ENCODE results near the gene DUSP9. TPM values are rescaled to one million over a fixed set of nuclear protein-coding genes. Genes with fewer than 3 reads are reported as not detected.
"Not testable (repeated sequence)": the region's sequence is repeated elsewhere in the genome, so short reads cannot be mapped to it uniquely, and the experiment has no call there.

Gene DUSP9
- total RNA-seq, 1 donor from 2014 or later: 0.21 TPM

DNA sequence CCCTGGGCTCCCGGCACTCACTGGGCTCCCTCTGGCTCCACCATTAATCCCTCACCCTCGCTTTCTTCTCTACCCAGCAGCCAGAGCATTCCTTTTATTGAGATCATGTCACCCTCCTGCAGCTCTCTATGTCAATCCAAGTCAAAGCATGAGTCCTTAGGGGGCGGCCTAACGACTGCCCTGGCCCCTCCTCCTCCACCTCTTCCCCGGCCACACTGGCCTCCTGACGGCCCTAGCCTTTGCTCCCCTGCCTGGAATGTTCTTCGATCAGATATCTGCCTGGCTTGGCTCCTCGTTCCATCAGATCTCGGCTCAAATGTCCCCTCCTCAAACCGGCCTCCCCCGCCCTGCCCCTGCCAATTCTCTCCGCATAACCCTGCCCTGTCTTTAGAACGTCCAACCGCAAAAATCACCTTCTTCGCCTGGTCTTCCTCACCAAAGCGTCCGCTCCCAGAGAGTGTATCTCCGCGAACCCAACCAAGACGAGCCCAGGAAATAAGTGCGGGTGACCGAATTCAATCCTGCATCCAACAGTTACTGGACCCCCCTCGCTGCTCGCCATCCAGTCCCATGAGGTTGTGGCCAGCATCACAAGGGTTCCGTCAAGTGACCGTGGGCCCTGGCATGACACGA, 27.3 kb downstream of the DUSP9 start:
- Histone ChIP-seq H4K20me1 (ENCODE audit: low read depth) (no peaks in the 10 kb centered on the region), H3K9ac (no peak overlapping the region), H3K4me2 (peak overlapping the region; percentile 41), H3K4me1 (peaks cover 5% of the 10 kb centered on the region), H3K79me2 (ENCODE audit: low read depth) (no peaks in the 10 kb centered on the region), H3F3A (ENCODE audit: low read depth) (no peaks in the 10 kb centered on the region), H3K4me3 (peak overlapping the region; percentile 22), H3K27ac (no peak overlapping the region), H2AFZ (replicated peaks) (no peak overlapping the region), H3K9me3 (ENCODE audit: low read depth) (no peaks in the 10 kb centered on the region), H3K27me3 (no peaks in the 10 kb centered on the region), H3K36me3 (no peaks in the 10 kb centered on the region)
- TF ChIP-seq, protein P1, sequence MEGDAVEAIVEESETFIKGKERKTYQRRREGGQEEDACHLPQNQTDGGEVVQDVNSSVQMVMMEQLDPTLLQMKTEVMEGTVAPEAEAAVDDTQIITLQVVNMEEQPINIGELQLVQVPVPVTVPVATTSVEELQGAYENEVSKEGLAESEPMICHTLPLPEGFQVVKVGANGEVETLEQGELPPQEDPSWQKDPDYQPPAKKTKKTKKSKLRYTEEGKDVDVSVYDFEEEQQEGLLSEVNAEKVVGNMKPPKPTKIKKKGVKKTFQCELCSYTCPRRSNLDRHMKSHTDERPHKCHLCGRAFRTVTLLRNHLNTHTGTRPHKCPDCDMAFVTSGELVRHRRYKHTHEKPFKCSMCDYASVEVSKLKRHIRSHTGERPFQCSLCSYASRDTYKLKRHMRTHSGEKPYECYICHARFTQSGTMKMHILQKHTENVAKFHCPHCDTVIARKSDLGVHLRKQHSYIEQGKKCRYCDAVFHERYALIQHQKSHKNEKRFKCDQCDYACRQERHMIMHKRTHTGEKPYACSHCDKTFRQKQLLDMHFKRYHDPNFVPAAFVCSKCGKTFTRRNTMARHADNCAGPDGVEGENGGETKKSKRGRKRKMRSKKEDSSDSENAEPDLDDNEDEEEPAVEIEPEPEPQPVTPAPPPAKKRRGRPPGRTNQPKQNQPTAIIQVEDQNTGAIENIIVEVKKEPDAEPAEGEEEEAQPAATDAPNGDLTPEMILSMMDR (IDR thresholded peaks at IDR 0.05): no peak
- no peak for TF ChIP-seq EZH2 (IDR thresholded peaks at IDR 0.05)
- TF ChIP-seq EZH2phosphoT487 (IDR thresholded peaks at IDR 0.05): no peak
- Mint-ChIP-seq H3K4me1 (peaks cover 15% of the 10 kb centered on the region), H3K27me3 (ENCODE audit: insufficient read depth, low read depth) (peaks cover 11% of the 10 kb centered on the region), H3K27ac (peak overlapping the region; percentile 80), H3K4me3 (peak overlapping the region; percentile 70), H3K9me3 (peaks cover 28% of the 10 kb centered on the region), H3K36me3 (no peaks in the 10 kb centered on the region)
- DNase-seq (ENCODE audit: low spot score): peak; percentile 69

DNA sequence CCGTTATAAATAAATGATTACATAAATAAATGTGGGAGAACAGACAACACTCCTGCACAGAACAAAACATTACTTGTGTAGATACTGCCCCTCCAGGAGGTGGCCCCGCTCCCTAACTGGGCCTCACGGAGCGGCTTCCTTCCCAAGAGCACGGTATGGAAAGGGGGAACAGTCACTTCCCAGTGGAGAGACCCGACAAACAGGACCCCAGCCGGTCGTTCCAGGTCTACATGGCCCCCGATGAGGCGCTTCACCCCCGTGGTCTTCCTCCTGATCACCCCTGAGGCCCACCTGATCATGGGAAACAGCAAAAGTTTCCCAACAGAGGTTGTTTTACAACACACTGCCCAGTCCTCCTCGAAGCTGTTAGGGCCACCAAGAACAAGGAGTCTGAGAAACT, 34.2 kb downstream of the DUSP9 start:
- Histone ChIP-seq H3K4me3 (no peak overlapping the region), H2AFZ (replicated peaks) (no peak overlapping the region), H3K27me3 (no peaks in the 10 kb centered on the region), H3K4me1 (peaks cover 3% of the 10 kb centered on the region), H4K20me1 (ENCODE audit: low read depth) (no peaks in the 10 kb centered on the region), H3K36me3 (no peaks in the 10 kb centered on the region), H3K27ac (no peak overlapping the region), H3K79me2 (ENCODE audit: low read depth) (peaks cover 10% of the 10 kb centered on the region), H3K9ac (no peak overlapping the region), H3K4me2 (no peak overlapping the region), H3K9me3 (ENCODE audit: low read depth) (no peaks in the 10 kb centered on the region), H3F3A (ENCODE audit: low read depth) (peaks cover 32% of the 10 kb centered on the region)
- no peak for TF ChIP-seq EZH2 (IDR thresholded peaks at IDR 0.05)
- TF ChIP-seq EZH2phosphoT487 (IDR thresholded peaks at IDR 0.05): no peak
- TF ChIP-seq, protein P1 (IDR thresholded peaks at IDR 0.05): no peak
- H3K4me3 Mint-ChIP-seq: no peak overlapping the region
- H3K9me3 Mint-ChIP-seq: peaks cover 25% of the 10 kb centered on the region
- no peak overlapping the region for H3K27ac Mint-ChIP-seq
- peaks cover 2% of the 10 kb centered on the region for H3K36me3 Mint-ChIP-seq
- no peak for DNase-seq (ENCODE audit: low spot score)
- peaks cover 8% of the 10 kb centered on the region for H3K4me1 Mint-ChIP-seq
- peaks cover 3% of the 10 kb centered on the region for H3K27me3 Mint-ChIP-seq (ENCODE audit: insufficient read depth, low read depth)

DNA sequence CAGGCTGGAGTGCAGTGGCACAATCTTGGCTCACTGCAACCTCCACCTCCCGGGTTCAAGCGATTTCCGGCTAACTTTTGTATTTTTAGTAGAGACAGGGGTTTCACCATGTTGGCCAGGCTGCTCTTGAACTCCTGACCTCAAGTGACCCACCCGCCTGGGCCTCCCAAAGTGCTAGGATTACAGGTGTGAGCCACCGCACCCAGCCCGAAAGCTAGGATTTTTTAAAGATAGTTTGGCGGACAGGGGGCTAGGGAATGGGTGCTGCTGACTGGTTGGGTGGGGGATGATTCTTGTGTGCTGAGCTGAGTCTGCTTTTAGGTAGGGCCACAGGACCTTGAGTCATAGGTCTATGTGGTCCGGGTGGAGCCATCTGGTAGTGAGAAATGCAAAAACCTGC, 36.5 kb downstream of the DUSP9 start:
- not testable (repeated sequence) for H3K27me3 Mint-ChIP-seq (ENCODE audit: insufficient read depth, low read depth); DNase-seq (ENCODE audit: low spot score); H3K27me3 ChIP-seq; H3K36me3 ChIP-seq; H4K20me1 ChIP-seq (ENCODE audit: low read depth); H3K36me3 Mint-ChIP-seq; H3K9ac ChIP-seq; H3K9me3 ChIP-seq (ENCODE audit: low read depth); H2AFZ ChIP-seq (replicated peaks); H3K4me1 ChIP-seq
- Histone ChIP-seq H3K4me3 (peak overlapping the region; percentile 26), H3F3A (ENCODE audit: low read depth) (peaks cover 40% of the 10 kb centered on the region), H3K27ac (peak overlapping the region; percentile 93), H3K79me2 (ENCODE audit: low read depth) (peaks cover 13% of the 10 kb centered on the region), H3K4me2 (peak overlapping the region; percentile 22)
- Mint-ChIP-seq H3K9me3 (peaks cover 26% of the 10 kb centered on the region), H3K4me1 (peaks cover 14% of the 10 kb centered on the region), H3K27ac (peak overlapping the region; percentile 94), H3K4me3 (peak overlapping the region; percentile 59)

DNA sequence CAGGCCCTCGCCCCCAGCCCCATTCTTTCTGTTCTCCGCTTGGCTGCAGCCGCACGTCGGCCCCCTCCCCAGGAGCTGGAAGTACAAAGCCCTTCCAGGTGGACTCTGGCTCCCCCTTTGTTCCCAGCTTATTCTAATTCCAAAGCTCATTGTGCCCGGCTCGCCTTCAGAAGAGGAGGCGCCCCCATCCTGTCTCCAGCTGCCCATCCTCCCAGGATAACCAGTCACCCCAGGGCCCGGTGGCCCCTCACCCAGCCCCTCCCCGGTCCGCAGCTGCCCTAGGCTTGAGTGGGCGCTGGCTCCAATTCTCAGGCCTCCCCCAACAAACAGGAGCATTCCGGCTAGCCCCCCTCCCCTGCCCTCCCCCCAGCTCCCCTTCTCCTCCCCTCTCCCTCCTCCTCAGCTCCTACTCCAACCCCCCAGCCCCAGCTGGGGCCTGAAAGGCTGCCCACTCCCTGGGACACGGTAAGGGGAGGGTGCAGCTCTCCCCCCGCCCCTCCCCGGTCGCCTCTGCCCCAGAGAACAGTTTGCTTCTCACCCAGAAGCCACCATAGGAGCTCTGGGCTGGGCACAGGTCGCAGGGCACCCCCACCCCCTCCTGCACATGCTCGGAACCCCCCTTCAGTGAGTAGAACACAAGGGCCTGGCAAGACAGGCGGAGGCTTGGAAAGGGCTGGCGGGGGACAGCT, 37.6 kb downstream of the DUSP9 start:
- peak overlapping the region; percentile 97 for H3K27ac ChIP-seq
- H3K9ac ChIP-seq: peak overlapping the region; percentile 58
- peaks cover 3% of the 10 kb centered on the region for H3K4me1 ChIP-seq
- peaks cover 14% of the 10 kb centered on the region for H3K4me1 Mint-ChIP-seq
- peak overlapping the region; percentile 15 for H3K4me3 Mint-ChIP-seq
- peaks cover 2% of the 10 kb centered on the region for H3K36me3 Mint-ChIP-seq
- H3K27me3 Mint-ChIP-seq (ENCODE audit: insufficient read depth, low read depth): peaks cover 3% of the 10 kb centered on the region
- peak overlapping the region; percentile 61 for H3K4me3 ChIP-seq
- H3K4me2 ChIP-seq: peak overlapping the region; percentile 89
- DNase-seq (ENCODE audit: low spot score): peak; percentile 94
- H3K27me3 ChIP-seq: no peaks in the 10 kb centered on the region
- no peaks in the 10 kb centered on the region for H3K9me3 ChIP-seq (ENCODE audit: low read depth)
- H2AFZ ChIP-seq (replicated peaks): no peak overlapping the region
- TF ChIP-seq EZH2phosphoT487 (IDR thresholded peaks at IDR 0.05) (no peak), EZH2 (IDR thresholded peaks at IDR 0.05) (no peak)
- TF ChIP-seq, protein P1 (IDR thresholded peaks at IDR 0.05): no peak
- H3K9me3 Mint-ChIP-seq: peaks cover 22% of the 10 kb centered on the region
- H3K36me3 ChIP-seq: no peaks in the 10 kb centered on the region
- peaks cover 40% of the 10 kb centered on the region for H3F3A ChIP-seq (ENCODE audit: low read depth)
- no peak overlapping the region for H3K27ac Mint-ChIP-seq
- peaks cover 8% of the 10 kb centered on the region for H4K20me1 ChIP-seq (ENCODE audit: low read depth)
- peaks cover 25% of the 10 kb centered on the region for H3K79me2 ChIP-seq (ENCODE audit: low read depth)
